Activated CD4-positive, alpha-beta T cell treated with anti-CD3 and anti-CD28 coated beads for 4 hours (primary cell): ENCODE data around the gene WDR75.

Source experiments
- DNase-seq, 2 donors: peaks; one replicate each; pipeline ENCODE4 v3.0.0-alpha.2; 2020

The WDR75 gene

GRCh38 chr2:189501487-189501886 lies 60.2 kb downstream of the WDR75 start:
- DNase-seq, result no peak

DNA sequence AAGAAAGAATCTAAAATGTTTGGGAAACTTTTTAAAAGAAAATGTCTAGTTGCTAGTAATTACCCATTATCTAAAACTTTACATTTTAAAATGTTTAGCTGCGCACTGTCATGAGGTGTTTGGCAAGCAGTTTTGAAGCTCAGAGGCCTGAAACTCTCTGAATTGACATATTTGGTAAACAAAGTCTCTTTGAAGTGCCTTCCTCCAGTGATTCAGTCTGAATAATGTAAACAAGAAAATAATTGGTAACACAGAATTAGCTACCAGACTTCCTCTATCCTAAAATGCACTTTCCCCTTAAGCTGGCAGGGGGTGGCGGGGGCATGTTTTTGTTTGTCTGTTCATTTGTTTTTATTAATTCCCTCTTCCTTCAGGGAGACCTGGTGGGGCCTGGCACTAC lies 61.4 kb downstream of the WDR75 start:
- DNase-seq, result no peak

GRCh38 chr2:189504238-189504637 lies 63.0 kb downstream of the WDR75 start:
- DNase-seq, result no peak

DNA sequence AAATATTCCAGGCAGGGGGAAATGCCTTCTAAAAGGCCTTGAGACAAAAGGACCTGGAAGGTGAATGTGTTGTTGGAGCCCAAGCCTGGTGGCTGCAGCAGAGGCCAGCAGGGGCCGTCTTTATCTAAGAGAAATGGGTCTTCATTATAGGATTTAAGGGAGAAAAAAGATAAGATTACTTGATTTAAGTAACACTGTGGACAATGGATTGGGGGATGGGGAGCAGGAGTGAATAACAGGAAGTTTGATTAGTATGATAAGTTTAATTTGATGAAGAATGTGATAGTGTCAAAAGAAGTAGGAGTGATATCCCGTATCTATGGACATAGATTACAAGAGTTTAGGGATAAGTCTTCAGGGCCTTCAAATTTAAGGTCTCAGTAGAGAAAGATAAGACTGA lies 64.2 kb downstream of the WDR75 start:
- no peak for DNase-seq

DNA sequence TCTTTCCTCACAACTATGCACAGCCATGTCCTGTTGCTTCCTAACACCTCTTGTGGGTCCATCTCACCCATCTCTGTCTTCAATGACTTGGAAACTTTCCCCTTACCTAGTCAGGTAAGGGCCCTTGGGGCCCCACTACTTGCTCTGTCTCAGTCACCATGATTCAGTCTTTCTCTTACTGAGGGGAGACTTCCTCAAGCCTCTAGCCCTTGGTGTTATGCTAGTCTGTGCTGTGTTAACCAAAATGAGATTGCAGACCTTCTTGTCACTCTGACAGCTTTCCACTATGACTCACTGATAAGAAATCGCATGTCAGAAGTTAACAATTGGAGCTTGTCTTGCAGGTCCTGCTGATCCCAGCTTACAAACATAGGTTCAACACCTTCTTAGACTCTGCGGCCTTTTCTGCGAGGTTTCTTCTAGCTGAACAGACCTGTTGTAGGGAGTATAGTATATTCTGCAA lies 65.3 kb downstream of the WDR75 start:
- DNase-seq, result no peak

- no peak for DNase-seq
Measured at GRCh38 chr2:189511210-189511959, 70.1 kb downstream of the WDR75 start.

DNA sequence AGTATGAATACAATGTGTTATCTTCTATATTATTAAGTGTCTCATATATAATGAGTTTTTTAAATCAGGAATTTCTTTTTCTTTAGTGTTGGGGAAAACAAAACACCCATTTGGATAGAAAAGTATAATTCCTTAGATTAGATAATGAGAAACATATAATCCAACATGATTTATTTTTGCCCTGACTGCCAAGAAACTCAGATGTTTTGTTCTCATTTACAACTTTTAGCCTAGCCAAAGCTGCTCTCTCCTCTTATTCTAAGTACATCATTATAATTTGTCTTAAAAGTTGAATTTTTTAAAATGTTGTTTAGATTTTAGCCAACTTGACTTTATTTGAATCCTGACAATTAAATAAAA lies 70.7 kb downstream of the WDR75 start:
- DNase-seq, result no peak

- DNase-seq, result no peak
Measured at GRCh38 chr2:189512879-189513278, 71.6 kb downstream of the WDR75 start.

DNA sequence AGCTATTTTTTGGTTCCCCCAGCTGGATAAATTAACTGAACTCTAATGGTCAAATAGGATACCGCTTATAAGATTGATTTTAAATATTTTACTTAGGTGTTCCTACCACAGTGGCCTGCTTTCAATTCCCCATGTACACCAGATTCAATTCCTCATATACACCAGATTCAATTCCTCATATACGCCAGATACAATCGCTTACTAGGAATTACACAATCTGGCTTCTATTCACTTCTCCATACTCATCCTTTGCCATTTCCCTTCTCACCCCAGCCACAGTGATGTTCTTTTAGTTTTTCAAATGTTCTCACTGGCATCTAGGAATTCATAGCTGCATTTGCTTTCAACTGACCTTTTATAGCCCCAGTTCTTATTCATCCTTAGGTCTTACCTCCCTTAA lies 72.8 kb downstream of the WDR75 start:
- no peak for DNase-seq

- no peak for DNase-seq
Measured at GRCh38 chr2:189515264-189515663, 74.0 kb downstream of the WDR75 start.

- DNase-seq, result no peak
Measured at GRCh38 chr2:189516546-189516945, 75.3 kb downstream of the WDR75 start.

DNA sequence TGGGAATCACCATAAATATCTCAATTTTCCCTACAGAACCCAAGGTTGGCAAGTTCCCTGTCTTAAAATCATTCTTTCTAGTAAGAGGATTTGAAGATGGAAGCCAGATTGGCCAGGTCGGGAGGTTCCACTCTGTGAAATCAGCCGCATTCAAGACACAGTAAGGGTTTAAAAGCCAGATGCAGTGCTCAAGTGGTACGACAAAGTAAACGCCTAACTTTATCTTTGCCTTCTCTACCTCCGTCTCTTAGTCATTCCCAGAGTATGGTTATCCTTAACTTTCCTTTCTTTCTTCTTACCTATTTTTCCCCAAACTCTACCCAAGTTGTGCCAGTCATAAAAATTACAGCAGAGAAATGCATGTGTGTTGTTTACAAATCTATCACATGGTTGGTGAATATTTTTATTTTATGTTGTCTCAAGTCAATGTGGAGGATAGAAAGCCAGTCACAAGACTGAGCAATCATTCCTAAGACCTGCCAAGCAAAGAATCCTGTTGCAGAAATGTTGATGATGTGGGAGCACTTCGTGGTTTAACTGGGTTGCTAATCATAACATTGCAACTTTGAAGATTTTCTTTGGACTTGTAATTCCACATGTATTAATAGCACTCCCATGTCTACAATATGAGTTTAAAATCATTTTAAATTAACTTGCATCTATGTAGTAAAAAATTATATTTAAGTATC lies 76.7 kb downstream of the WDR75 start:
- DNase-seq, result no peak

DNA sequence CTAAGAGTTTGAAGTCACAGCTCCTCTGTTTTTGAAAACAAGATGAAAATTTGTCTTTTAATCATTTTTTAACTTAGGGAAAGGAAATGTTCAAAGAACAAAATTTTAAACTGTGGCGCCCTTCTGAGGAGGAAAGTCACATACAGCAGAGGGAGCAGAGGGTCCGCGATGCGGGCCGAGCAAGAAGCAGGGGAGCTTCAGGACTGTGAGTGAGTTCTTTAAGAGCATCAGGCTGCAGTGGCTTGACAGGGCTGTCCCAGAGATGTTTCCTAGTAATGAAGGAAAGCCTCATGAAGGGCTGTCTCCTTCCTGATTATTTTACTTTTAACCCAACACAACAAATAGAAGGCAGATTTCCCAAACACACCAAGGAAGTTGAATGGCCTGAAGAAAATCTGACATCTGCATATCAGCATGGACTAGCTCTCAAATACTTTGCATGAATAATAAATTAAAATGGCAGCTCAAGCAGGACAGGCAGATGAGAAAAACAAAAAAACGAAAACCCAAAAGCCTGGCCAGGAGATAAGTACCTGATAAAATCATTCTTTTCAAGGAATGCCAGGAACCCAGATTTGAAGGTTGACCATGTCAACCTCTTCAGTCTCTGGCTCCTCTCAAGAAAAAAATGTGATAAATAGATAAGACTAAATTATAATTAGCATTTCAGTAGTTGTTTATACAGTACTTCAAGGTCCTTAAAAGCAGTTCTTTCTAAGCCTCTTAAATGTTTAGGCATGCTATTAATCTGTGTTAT lies 78.5 kb downstream of the WDR75 start:
- DNase-seq, result no peak

DNA sequence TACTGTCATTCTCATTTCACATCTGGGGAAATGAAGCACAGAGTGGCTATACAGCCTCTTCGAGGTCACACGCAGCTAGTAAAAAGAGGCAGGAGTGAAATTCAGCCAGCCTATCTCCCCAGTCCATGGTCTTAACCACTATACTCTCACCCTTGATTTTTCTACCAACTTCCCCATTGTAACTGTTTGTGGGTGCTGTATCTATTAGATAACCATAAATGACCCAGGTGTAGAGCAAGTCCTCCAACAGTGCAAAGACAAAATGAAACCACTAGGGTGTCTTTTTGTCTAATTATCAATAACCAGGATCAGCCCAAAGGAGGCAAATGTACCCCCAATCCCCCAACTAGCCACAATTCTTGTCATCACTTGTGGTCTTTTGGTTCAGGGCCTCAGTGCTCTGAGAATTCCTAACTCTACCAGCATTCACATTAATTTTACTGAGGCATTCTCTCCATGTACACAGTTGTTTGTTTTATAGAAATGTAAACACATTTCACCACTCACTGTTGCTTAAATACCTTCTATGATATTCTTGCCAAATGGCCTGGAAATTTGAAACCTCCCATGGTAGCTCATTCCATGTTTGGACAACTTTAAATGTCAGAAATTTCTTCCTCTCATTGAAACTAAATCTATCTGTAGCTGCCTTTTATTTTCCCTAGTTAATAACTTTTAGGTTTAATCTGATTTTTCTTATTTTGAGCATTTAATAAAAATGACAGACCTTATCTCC lies 80.6 kb downstream of the WDR75 start:
- no peak for DNase-seq

DNA sequence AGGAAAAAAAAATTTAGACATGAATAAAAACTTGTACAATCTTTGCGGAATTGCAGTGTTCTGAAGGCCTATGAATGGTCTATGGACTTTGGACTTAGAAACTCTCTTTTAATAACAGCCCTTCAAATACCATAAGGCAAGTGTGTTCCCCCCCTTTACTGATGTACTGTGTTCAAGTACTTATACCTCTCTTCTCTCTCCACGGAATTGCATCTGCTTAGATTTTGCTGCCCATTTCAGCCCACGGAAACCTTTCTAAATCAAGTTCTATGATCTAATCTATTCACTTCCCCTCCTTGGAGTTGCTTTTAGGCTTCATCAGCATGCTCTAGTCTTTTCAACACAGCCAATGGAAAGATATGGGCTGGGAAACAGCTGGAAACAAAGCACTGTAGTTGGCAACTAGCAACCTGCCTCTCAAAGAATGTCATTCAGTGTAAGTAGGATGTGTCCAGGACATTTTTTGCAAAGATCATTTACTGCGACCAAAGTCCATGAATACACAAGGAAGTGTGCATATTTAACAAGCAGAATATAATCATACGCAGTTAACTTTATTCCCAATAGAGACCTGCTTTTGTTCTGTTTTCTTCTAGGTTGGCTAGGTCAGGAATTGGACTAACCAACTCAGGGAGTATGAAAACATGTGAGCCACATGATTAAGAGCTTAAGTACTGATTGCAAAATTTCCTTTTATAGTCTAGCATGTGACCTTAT lies 81.3 kb downstream of the WDR75 start:
- no peak for DNase-seq

- no peak for DNase-seq
Measured at GRCh38 chr2:189524746-189525145, 83.5 kb downstream of the WDR75 start.
